Fibroblast of gingiva (primary cell): ENCODE results near the gene ZBP1.

Experiments used
- DNase-seq: peaks from one replicate; pipeline ENCODE4 v3.0.0-alpha.2; 2011; ENCODE audit warnings: low read depth

The ZBP1 gene

GRCh38 chr20:57570145-57570850, 49.9 kb downstream of the ZBP1 start:
- no peak for DNase-seq

- no peak for DNase-seq
Measured at GRCh38 chr20:57568960-57569359, 51.3 kb downstream of the ZBP1 start.

- no peak for DNase-seq
Measured at GRCh38 chr20:57568088-57568896, 51.9 kb downstream of the ZBP1 start.

GRCh38 chr20:57567471-57568079, 52.7 kb downstream of the ZBP1 start:
- DNase-seq = no peak

- no peak for DNase-seq
Measured at GRCh38 chr20:57566803-57567459, 53.3 kb downstream of the ZBP1 start.

GRCh38 chr20:57566399-57566798, 53.8 kb downstream of the ZBP1 start:
- DNase-seq = no peak

GRCh38 chr20:57564951-57565642, 55.1 kb downstream of the ZBP1 start:
- no peak for DNase-seq

GRCh38 chr20:57564180-57564802, 55.9 kb downstream of the ZBP1 start:
- no peak for DNase-seq

GRCh38 chr20:57563522-57563921, 56.7 kb downstream of the ZBP1 start:
- DNase-seq = no peak

- DNase-seq = no peak
Measured at GRCh38 chr20:57562541-57563465, 57.4 kb downstream of the ZBP1 start.

- no peak for DNase-seq
Measured at GRCh38 chr20:57561356-57562279, 58.6 kb downstream of the ZBP1 start.

GRCh38 chr20:57560554-57561355, 59.5 kb downstream of the ZBP1 start, which contains the start of gene PCK1:
PCK1 (plus strand) TSS chr20:57561110; CDS start chr20:57561412, 302 bp downstream.
- no peak for DNase-seq

- no peak for DNase-seq
Measured at GRCh38 chr20:57559658-57560553, 60.3 kb downstream of the ZBP1 start.

GRCh38 chr20:57559289-57559634, 61.0 kb downstream of the ZBP1 start:
- DNase-seq = no peak

GRCh38 chr20:57558614-57559288, 61.5 kb downstream of the ZBP1 start:
- no peak for DNase-seq

GRCh38 chr20:57557926-57558613, 62.2 kb downstream of the ZBP1 start:
- DNase-seq = no peak
